PC-9 (cell line): ENCODE measurements around the gene RAB39A.

Experiments used
- EZH2 ChIP-seq: fragments of 200-600 bp; sonication (generic); IDR thresholded peaks from 2 replicates; pipeline ENCODE4 v1.8.0; 2017; ENCODE audit warnings: antibody characterized with exemption, low read depth
- TF ChIP-seq, protein P1 (sequence below): fragments of 200-600 bp; sonication (generic); conservative IDR thresholded peaks from 2 replicates; pipeline ENCODE4 v1.6.1; 2017; ENCODE audit warnings: mixed run types, antibody characterized with exemption, mild to moderate bottlenecking, moderate library complexity

- TF ChIP-seq, protein P1, sequence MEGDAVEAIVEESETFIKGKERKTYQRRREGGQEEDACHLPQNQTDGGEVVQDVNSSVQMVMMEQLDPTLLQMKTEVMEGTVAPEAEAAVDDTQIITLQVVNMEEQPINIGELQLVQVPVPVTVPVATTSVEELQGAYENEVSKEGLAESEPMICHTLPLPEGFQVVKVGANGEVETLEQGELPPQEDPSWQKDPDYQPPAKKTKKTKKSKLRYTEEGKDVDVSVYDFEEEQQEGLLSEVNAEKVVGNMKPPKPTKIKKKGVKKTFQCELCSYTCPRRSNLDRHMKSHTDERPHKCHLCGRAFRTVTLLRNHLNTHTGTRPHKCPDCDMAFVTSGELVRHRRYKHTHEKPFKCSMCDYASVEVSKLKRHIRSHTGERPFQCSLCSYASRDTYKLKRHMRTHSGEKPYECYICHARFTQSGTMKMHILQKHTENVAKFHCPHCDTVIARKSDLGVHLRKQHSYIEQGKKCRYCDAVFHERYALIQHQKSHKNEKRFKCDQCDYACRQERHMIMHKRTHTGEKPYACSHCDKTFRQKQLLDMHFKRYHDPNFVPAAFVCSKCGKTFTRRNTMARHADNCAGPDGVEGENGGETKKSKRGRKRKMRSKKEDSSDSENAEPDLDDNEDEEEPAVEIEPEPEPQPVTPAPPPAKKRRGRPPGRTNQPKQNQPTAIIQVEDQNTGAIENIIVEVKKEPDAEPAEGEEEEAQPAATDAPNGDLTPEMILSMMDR = no peak
- TF ChIP-seq EZH2 = no peak
Observed at GRCh38 chr11:107962181-107962580, 33.9 kb downstream of the RAB39A start.
